Measurements from ENCODE around the gene MYO18A.
A peak's percentile ranks its signal among the peaks of the same experiment; 100 is the strongest.

MYO18A gene

GRCh38 chr17:29127840-29128239 lies 52.4 kb downstream of the MYO18A start:
- DNase-seq (ENCODE audit: low spot score) = no peak

GRCh38 chr17:29126268-29126930 lies 53.8 kb downstream of the MYO18A start:
- DNase-seq (ENCODE audit: low spot score) = no peak

GRCh38 chr17:29125651-29126050 lies 54.5 kb downstream of the MYO18A start:
- DNase-seq (ENCODE audit: low spot score) = no peak

GRCh38 chr17:29124925-29125273 lies 55.3 kb downstream of the MYO18A start:
- DNase-seq (ENCODE audit: low spot score) = no peak

- peak; percentile 82 for DNase-seq (ENCODE audit: low spot score)
Measured at GRCh38 chr17:29124135-29124924, 55.9 kb downstream of the MYO18A start.

GRCh38 chr17:29123111-29123510 lies 57.1 kb downstream of the MYO18A start:
- no peak for DNase-seq (ENCODE audit: low spot score)

GRCh38 chr17:29121442-29121841 lies 58.8 kb downstream of the MYO18A start:
- no peak for DNase-seq (ENCODE audit: low spot score)

- DNase-seq (ENCODE audit: low spot score) = no peak
Measured at GRCh38 chr17:29120433-29120832, 59.8 kb downstream of the MYO18A start.

GRCh38 chr17:29119265-29119664 lies 60.9 kb downstream of the MYO18A start:
- DNase-seq (ENCODE audit: low spot score) = no peak

GRCh38 chr17:29116804-29117753 lies 63.1 kb downstream of the MYO18A start:
- peak; percentile 72 for DNase-seq (ENCODE audit: low spot score)

GRCh38 chr17:29115961-29116803 lies 64.0 kb downstream of the MYO18A start:
- DNase-seq (ENCODE audit: low spot score) = peak; percentile 81

- DNase-seq (ENCODE audit: low spot score) = no peak
Measured at GRCh38 chr17:29115435-29115834, 64.8 kb downstream of the MYO18A start.

GRCh38 chr17:29114141-29114540 lies 66.1 kb downstream of the MYO18A start:
- DNase-seq (ENCODE audit: low spot score) = no peak

GRCh38 chr17:29113334-29113733 lies 66.9 kb downstream of the MYO18A start:
- no peak for DNase-seq (ENCODE audit: low spot score)

GRCh38 chr17:29112771-29113295 lies 67.4 kb downstream of the MYO18A start:
- no peak for DNase-seq (ENCODE audit: low spot score)

GRCh38 chr17:29111816-29112499 lies 68.2 kb downstream of the MYO18A start:
- peak; percentile 76 for DNase-seq (ENCODE audit: low spot score)

- no peak for DNase-seq (ENCODE audit: low spot score)
Measured at GRCh38 chr17:29110372-29110757, 69.8 kb downstream of the MYO18A start.

GRCh38 chr17:29109477-29110371 lies 70.5 kb downstream of the MYO18A start:
- DNase-seq (ENCODE audit: low spot score) = no peak

GRCh38 chr17:29108823-29109476 lies 71.2 kb downstream of the MYO18A start:
- no peak for DNase-seq (ENCODE audit: low spot score)

All from hepatic stellate cell (primary cell).